Endothelial cell of umbilical vein (primary cell): ENCODE measurements around the gene TENT4B. TPM values are rescaled to one million over a fixed set of nuclear protein-coding genes. Genes with fewer than 3 reads are reported as not detected.
A peak's percentile ranks its signal among the peaks of the same experiment; 100 is the strongest.

ENCODE experiments used
- BruUV-seq: library from RNA; stranded (reverse); fragments of 400-500 nt; replicated peaks from 2 replicates; lab custom pipeline; 2021; lab: Mats Ljungman, UMichigan
- CTCF ChIA-PET: fragments of 300-600, 350-600 bp; sonication (Branson Sonifier 250); formaldehyde crosslinking; loops from one replicate; lab custom pipeline; 2021; ENCODE audit warnings: antibody characterized with exemption, inconsistent platforms; lab: Charles Lee
- POLR2A ChIA-PET: fragments of 300-600, 350-600 bp; sonication (Branson Sonifier 250); formaldehyde crosslinking; loops from one replicate; lab custom pipeline; 2021; ENCODE audit warnings: antibody characterized with exemption, inconsistent platforms; lab: Charles Lee
- DNase-seq: peaks from one replicate; pipeline ENCODE4 v3.0.0-alpha.2; 2011; ENCODE audit warnings: low read depth, low spot score
- FAIRE-seq: peaks from 2 replicates; lab custom pipeline; 2011; peaks lifted over from hg19 to GRCh38; lab: Jason Lieb, UNC
- H2AFZ ChIP-seq: 2 replicates; pipeline ENCODE4 v1.6.0; 2012; ENCODE audit warnings: low read depth, low read length, control low read depth, inconsistent platforms
- H3K27ac ChIP-seq: 2 replicates; pipeline ENCODE4 v1.5.1; 2011; ENCODE audit warnings: low read depth, mild to moderate bottlenecking, control low read depth, low read length, moderate library complexity; ENCODE audit not compliant: insufficient read depth
- H3K27me3 ChIP-seq, 2 experiments: 2 replicates each; pipeline versions ENCODE4 v1.6.0 to v1.6.1; 2011; ENCODE audit warnings: low read length in 2 of 2, mixed read lengths in 1 of 2; ENCODE audit not compliant: control insufficient read depth in 2 of 2, insufficient read depth in 2 of 2
- H3K36me3 ChIP-seq, 2 experiments: 2 replicates in 1 of 2; 3 replicates in 1 of 2; pipeline ENCODE4 v1.5.1; 2011; ENCODE audit warnings: low read length in 2 of 2, mild to moderate bottlenecking in 1 of 2, moderate library complexity in 1 of 2; ENCODE audit not compliant: control insufficient read depth in 2 of 2, insufficient read depth in 2 of 2; ENCODE audit errors: extremely low read depth in 1 of 2
- H3K4me1 ChIP-seq: 3 replicates; pipeline ENCODE4 v1.5.1; 2011; ENCODE audit warnings: mild to moderate bottlenecking, low read length; ENCODE audit not compliant: control insufficient read depth, insufficient read depth; ENCODE audit errors: extremely low read depth
- H3K4me2 ChIP-seq: 2 replicates; pipeline ENCODE4 v1.6.1; 2011; ENCODE audit warnings: low read length, control low read depth, mixed read lengths; ENCODE audit not compliant: insufficient read depth
- H3K4me3 ChIP-seq, 3 experiments: fragments of 200-600 bp in 1 of 3; sonication (generic), shearing (Covaris generic) in 1 of 3; replicated peaks in 1 of 3; 2 replicates each; pipeline ENCODE4 v1.5.1; 2011 to 2016; ENCODE audit warnings: control low read depth in 3 of 3, low read length in 3 of 3, mild to moderate bottlenecking in 2 of 3, inconsistent platforms in 1 of 3, low read depth in 1 of 3, moderate library complexity in 1 of 3; ENCODE audit not compliant: insufficient read depth in 1 of 3
- H3K79me2 ChIP-seq: 2 replicates; pipeline ENCODE4 v1.6.0; 2012; ENCODE audit warnings: low read length, inconsistent platforms; ENCODE audit not compliant: control insufficient read depth, insufficient read depth
- H3K9ac ChIP-seq: replicated peaks from 2 replicates; pipeline ENCODE3; 2011; ENCODE audit warnings: low read length, control low read depth; ENCODE audit not compliant: insufficient read depth; ENCODE audit errors: extremely low read depth
- H3K9me1 ChIP-seq: replicated peaks from 3 replicates; pipeline ENCODE4 v1.6.0; 2011; ENCODE audit warnings: mild to moderate bottlenecking, low read length; ENCODE audit not compliant: control insufficient read depth, insufficient read depth; ENCODE audit errors: extremely low read depth
- H3K9me3 ChIP-seq: replicated peaks from 2 replicates; pipeline ENCODE4 v1.5.1; 2012; ENCODE audit warnings: low read length, inconsistent platforms; ENCODE audit not compliant: control insufficient read depth, insufficient read depth
- H4K20me1 ChIP-seq: replicated peaks from 2 replicates; pipeline ENCODE3; 2011; ENCODE audit warnings: mild to moderate bottlenecking, low read length; ENCODE audit not compliant: control insufficient read depth, insufficient read depth; ENCODE audit errors: extremely low read depth
- EZH2 ChIP-seq: IDR thresholded peaks from 2 replicates; pipeline ENCODE4 v1.6.1; 2012; ENCODE audit warnings: borderline replicate concordance, low read depth, mild to moderate bottlenecking, moderate library complexity, low read length, inconsistent platforms; ENCODE audit not compliant: severe bottlenecking
- dilution Hi-C: fragments of 300-500 bp; cut with MboI; formaldehyde crosslinking; loops from one replicate; pipeline ENCODE4 v1.15.0; 2019; ENCODE audit warnings: low sequenced_read_pairs; ENCODE audit not compliant: extremely low pct_ligation_motif_present
- intact Hi-C: fragments of 100-400 bp; cut with micrococcal nuclease; formaldehyde crosslinking; loops from one replicate; pipeline ENCODE4 v1.10.0; 2022
- polyA plus RNA-seq, 4 experiments: library from polyadenylated mRNA; depleted of rRNA in 3 of 4; stranded (reverse) in 3 of 4; unstranded in 1 of 4; fragments of >200 nt; gene quantifications; 2 replicates each; pipeline versions ENCODE4 v1.2.1 to v1.2.3, GENCODE V29; 2011 to 2012; ENCODE audit warnings: missing spikeins in 1 of 4
- total RNA-seq: library from RNA; stranded (reverse); gene quantifications from 2 replicates; pipeline ENCODE4 v1.2.3, GENCODE V29; 2021
- TF ChIP-seq, protein P1 (sequence below), 2 donors: IDR thresholded peaks; 1 replicate in 1 of 2; 2 replicates in 1 of 2; pipeline ENCODE4 v1.5.1; 2011; ENCODE audit warnings: low read length in 2 of 2, mild to moderate bottlenecking in 2 of 2, moderate library complexity in 2 of 2, control low read depth in 1 of 2, inconsistent platforms in 1 of 2, low read depth in 1 of 2; ENCODE audit not compliant: insufficient read depth in 1 of 2; ENCODE audit errors: extremely low read depth in 1 of 2

TENT4B gene
- total and polyA plus RNA-seq, 2 donors (not counting 3 experiments of a cell fraction or from before 2014, with no cell fraction given) = 4.2 to 13.1 TPM

DNA sequence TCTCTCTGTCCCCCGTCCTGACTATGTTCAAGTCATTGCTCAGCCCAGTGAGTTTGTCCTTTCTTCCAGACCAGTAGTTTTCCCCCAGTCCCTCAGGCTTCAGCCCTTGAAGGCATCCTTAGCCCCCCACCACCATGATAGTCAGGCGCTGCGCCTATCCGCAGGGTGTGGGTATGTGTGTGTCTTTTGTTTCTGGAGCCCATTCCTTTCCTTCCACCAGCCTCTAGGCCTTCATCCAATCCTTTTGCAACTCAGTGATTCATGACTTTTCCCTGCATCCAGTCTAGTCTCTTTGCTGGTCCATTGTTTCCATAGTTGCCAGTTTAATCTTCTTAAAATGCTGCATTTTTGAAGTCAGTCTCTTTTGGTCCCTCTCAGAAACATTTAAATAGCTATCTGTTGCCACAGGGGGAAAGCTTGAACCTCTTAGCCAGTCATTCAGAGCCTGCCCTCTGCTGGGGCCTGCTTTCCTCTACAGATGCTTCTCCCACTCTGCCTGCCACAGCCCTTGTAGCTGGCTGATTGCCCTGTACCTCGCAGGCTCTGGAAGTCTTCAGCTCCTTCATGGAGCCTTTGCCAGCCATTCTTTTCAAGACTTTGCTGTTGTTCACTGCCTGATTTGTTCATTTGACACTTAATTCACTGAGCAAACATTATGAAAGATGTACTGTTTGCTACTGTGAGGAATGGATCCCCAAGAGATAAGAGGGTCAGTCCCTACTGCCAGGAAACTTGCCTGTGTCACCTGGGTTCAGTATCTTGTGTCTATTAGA is 57.3 kb downstream of the TENT4B start:
- Histone ChIP-seq H4K20me1 (no peaks in the 10 kb centered on the region), H3K9me1 (no peaks in the 10 kb centered on the region), H3K36me3 (no peaks in the 10 kb centered on the region), H3K79me2 (peaks cover 14% of the 10 kb centered on the region), H3K9me3 (no peaks in the 10 kb centered on the region), H2AFZ (no peak overlapping the region), H3K4me2 (no peak overlapping the region), H3K9ac (no peak overlapping the region), H3K4me1 (peaks cover 22% of the 10 kb centered on the region), H3K4me3 (no peak overlapping the region), H3K27ac (no peak overlapping the region), H3K27me3 (no peaks in the 10 kb centered on the region)
- BruUV-seq = no TSS peak
- FAIRE-seq (peak; percentile 24), DNase-seq (peak; percentile 86)
- no peak for TF ChIP-seq EZH2
- TF ChIP-seq, protein P1, sequence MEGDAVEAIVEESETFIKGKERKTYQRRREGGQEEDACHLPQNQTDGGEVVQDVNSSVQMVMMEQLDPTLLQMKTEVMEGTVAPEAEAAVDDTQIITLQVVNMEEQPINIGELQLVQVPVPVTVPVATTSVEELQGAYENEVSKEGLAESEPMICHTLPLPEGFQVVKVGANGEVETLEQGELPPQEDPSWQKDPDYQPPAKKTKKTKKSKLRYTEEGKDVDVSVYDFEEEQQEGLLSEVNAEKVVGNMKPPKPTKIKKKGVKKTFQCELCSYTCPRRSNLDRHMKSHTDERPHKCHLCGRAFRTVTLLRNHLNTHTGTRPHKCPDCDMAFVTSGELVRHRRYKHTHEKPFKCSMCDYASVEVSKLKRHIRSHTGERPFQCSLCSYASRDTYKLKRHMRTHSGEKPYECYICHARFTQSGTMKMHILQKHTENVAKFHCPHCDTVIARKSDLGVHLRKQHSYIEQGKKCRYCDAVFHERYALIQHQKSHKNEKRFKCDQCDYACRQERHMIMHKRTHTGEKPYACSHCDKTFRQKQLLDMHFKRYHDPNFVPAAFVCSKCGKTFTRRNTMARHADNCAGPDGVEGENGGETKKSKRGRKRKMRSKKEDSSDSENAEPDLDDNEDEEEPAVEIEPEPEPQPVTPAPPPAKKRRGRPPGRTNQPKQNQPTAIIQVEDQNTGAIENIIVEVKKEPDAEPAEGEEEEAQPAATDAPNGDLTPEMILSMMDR (IDR thresholded peaks at IDR 0.05; ENCODE audit: extremely low read depth in 1 of 2, insufficient read depth in 1 of 2, low read depth in 1 of 2, low read length in 2 of 2) = peak; percentile 71 to 80
- intact Hi-C loops (loop anchor here (1.0 to 10.0 kb wide), 6 partner anchors 58 to 597 kb away; partner anchors contain the start of genes CNEP1R1 and CYLD), dilution Hi-C loops (no loop called here)
- CTCF ChIA-PET = interaction anchor here (0.6 to 5.9 kb wide), 54 partner anchors 9 to 596 kb away, joined by 3 to 193 read pairs (median 5); partner anchors contain the start of genes CNEP1R1, HEATR3 and TENT4B
- POLR2A ChIA-PET = interaction anchor here (0.9 kb wide), 1 partner anchor 185 kb away, joined by 3 read pairs; the partner anchor contains the start of gene CNEP1R1
